HS-5 (cell line): ENCODE data around the gene TIMM10.

Experiments
- DNase-seq: peaks from one replicate; pipeline ENCODE4 v3.0.0-alpha.2; 2012; ENCODE audit warnings: low read depth

TIMM10 gene

DNA sequence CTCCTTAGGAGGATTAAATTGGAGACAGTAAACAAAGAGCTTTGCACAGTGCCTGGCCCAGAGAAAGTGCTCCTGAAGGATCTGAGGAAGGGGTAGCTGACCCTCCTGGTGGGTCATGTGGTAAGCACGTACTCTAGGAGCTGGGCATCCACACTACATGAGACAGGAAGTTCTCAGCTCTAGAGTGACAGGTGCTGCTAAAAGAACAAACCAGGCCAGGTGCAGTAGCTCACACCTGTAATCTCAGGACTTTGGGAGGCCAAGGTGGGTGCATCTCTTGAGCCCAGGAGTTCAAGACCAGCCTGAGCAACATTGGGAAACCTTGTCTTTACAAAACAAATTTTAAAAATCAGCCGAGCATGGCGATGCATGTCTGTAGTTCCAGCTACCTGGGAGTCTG, 28.2 kb downstream of the TIMM10 start:
- DNase-seq = no peak

DNA sequence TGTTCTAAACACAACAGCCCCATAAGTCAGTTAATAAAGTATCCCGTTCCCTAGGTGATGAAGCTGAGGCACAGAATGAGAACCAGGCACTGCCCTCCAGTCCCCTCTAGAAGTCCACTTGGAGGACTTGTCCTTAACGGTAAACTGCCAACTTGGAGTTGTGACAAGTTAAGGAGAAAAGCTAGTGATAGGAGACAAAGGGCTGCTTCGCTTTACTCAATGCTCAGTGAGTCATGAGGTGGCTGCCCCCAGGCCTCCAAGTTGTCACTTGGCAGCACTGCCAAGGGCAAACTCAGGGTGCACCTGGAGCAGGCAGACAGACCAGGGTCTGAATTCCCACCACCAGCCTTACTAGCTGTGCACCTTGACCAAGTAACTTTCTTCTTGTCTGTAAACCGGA, 28.6 kb downstream of the TIMM10 start:
- no peak for DNase-seq

DNA sequence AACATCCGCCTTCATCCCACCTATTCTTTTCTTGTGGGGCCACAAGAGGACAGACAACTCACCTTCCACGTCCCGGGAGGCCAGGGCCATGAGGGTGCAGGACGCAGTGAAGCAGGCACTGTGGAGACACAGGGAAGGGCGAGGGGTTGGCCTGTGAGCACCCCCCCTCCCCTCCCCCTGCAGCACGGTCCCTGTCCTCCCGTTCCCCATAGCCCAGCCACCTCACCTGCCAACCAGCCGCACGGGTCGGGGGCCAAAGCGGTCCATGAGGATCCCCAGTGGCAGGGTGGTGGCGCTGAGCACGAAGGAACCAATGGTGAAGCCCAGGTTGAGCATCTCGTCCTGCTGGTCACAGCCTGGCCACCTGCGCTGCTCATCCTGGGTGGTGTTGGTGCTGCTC, 29.6 kb downstream of the TIMM10 start:
- no peak for DNase-seq

DNA sequence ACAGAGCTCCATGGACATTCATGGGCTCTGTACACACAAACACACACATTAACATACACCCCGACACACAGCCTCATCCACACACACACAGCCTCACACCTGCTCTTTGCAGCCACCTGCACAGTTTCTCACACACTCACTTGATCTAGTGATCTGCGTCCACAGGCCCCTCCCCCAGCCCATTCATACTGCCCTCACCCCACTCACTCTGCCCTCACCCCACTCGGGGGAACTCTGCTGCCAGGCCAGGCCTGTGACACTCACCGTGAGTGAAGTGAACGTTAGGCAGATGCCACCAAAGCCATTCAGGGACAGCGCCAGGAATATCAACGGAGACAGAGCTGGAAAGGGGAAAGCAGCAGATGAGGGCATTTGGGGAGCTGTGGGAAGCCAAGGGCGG, 30.0 kb downstream of the TIMM10 start:
- no peak for DNase-seq

DNA sequence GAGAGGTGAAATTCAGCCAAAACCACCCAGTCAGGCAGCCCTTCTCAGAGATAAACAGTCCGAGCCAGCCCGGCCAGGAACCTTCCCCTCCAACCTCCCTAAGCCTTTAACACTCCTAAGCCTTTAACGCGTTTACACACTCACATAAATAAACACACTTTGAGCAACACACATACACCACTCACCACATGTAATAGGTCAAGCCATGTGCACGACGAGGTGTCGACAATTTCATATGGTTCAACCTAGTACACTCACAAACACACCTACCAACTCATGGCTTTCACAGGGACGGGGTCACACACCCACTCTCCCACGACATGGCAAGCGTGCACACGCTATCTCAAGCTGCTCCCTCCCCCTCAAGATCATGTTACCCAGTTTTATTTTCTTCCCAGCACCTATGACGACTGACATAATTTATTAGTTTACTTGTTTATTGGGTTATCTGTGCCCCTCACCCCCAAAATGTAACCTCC, 30.5 kb downstream of the TIMM10 start:
- DNase-seq = no peak

DNA sequence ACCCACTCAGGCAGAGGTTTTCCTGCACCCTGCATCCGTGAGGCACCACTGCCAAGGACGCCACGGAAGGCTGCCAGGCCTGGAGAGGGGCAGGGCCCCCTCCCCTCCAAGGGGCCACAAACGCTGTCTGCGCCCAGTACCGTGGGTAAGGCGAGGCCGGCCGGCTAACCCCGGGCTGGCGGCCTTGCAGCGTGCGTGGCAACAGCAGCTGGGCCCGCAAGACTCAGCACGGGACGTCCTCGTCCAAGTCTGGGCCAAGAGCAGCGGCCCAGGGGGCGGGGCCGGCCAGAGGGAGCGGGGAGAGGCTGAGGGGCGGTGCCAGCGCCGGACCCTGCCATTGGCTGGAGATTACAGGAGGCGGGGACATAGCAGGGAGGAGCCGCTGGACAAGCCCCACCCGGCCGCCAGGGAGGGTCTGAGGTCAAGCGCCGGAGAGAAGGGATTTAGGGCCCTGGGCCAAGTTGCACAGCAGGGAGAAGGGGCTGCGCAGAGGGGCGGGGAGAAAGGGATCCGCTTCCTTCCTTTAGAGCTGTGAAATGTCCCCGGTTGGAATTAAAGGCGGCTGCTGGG, 31.1 kb downstream of the TIMM10 start:
- no peak for DNase-seq

DNA sequence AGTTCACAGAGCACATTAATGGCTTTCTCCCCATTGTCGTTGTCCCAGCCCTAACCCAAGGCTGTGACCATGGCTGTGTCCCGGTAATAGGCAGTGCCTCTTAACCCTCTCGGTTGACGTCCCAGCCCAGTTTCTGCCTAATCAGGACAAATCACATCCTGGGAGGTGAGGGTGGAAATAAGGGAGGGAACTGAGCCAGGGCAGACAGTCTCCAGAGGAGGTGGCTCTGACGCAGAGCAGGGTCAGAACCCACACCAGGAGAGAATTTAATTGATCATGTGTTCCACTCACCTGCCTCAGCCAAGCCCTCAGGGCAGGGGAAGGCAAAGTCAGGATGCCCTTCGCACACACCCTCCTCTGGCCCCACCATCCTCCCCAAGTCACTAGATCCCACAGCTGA, 32.0 kb downstream of the TIMM10 start:
- no peak for DNase-seq

DNA sequence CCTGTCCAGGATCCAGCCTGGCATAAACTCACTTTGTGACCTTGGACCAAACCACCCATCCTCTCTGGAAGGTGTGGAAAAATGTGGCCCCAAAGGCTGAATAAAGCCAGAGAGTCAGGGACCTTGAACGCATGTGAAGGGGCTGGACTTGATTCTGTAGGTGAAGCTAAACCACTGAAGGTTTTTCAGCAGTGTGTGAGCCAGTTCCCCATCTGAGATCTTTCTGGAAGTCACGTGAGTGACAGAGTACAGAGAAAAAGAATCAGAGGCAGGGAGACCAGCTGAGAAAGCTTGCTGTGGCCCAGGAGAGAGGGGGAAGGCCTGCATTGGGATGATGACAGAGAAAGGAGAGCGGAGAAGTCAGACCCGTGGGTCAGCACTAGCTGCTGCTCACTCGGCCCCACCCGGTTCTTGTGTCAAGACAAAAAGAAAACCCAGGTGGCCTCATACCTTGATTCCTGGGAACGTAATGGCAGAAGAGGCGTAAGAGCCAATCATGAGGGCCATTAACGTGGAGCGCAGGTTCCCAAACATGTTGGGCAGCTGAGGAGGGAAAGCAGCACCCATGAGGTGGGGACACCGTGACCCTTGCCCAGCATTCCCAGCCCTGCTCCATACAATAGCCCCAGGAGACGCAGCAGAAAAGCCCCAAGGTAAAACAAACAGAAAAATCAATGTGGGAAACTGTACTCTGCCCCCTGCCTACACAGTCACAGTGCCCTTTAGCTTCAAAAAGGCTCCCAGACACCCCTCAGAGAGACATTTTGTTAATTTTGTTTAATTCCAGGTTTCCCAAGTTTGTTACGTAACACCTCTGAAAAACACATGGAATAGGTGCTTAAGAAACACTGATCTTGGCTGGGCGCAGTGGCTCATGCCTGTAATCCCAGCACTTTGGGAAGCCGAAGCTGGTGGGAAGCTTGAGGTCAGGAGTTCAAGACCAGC, 33.0 kb downstream of the TIMM10 start:
- no peak for DNase-seq

DNA sequence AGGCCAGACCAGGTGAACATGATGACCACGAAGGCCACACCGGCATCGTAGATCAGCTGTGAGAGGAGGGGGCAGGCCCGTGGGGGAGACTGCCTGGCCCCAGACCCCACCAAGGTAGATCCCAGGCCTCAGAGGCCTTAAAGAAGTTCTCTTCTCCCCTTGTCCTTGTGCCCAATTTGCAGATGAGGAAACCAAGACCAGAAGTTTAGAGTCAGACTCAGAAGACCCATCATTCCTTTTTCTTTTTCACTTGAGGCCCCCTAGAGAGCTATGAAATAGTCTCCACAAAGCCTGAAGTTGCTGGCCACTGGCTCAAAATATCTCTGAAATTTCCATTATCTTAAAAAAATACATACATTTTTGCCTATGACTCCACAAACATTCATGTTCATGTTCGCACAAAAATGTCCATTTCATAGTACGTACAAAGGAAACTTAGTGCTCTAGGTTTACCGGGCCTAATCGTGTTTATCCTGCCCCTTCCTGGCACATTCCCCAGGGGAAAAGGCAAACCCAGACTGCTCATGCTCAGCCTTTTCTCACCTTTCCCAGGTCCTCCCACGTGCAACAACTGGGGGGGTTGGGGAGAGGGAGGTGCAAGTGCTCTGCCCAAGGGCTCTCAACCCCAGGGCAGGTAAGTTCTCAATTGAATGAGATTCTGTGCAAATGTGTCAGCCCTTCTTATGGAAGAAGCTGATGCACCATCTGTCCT, 34.3 kb downstream of the TIMM10 start:
- no peak for DNase-seq

DNA sequence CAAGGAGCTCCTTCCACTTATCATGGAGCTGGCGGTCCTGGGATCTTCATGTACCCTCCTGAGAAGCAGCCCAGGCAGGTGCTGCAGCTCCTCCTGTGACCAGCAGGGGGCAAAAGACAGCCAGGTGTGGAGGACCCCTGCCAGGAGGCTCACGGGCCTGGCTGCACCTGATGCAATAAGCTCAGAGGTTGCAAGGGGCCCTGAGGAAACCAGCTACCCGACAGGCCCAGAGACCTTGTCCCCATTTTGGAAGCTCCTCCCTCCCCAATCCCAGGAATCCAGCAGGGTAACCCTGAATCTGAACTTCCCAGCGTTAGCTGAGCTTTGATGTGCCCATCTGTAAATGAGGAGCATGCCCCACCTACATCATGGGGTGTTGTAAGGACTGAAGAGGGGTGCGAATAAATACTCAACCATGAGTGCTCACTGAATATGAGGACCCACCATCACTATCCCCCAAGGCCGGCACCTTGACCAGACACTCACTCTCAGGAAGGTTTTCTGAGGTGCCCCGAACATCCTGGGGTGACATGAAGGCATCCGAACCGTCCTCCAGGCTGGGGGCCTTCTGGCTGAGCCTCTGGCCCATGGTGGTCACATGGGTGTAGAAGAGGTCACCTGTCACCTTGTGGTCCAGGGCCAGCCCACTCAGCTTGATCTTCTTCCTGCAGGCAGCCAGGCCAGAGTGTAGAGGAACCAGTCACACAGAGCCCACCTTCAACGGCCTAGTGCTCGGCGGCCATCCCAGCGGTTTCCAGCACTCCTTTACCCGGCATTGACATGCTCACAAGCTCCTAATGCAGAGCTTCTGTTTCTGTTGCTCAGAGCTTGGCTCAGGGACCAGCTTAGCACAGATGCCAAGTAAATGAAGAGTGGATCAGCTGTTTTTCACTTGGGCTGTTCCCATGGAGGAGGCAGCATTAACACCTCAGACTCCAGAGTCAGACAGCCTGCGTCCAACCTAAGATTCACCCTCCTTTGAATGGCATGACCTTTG, 36.7 kb downstream of the TIMM10 start:
- no peak for DNase-seq

DNA sequence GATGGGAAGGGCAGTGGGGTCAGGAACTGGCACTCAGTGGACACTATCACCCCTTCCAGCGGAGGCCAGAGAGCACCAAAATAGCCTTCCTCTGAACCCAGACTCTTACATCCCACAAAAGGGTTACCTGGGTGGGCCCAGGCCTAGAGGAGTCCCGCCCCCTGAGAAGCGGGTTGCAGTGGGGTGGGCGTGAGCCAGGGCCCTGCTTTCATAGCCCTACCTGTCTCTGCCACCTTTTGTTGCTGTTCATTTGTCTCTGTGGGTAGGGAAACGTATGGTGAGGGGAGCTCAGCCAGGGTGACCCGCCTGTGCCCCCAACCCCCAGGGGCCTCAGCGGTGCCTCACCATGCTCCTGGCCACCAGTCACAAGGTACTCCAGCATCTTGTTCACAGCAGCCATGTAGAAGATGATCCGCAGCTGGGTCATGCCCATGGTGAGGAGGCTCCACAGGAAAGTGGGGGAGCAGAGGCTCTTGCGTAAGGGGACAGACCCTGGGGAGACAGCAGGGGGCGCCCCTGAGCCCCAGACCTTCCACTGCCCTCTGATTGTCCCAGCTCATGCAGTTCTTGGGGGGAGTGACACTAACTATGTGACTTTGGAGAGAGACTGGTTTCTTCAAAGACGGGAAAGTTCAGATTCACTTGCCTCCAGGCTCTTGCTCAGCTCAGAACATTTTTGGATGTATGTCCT, 39.0 kb downstream of the TIMM10 start:
- no peak for DNase-seq

DNA sequence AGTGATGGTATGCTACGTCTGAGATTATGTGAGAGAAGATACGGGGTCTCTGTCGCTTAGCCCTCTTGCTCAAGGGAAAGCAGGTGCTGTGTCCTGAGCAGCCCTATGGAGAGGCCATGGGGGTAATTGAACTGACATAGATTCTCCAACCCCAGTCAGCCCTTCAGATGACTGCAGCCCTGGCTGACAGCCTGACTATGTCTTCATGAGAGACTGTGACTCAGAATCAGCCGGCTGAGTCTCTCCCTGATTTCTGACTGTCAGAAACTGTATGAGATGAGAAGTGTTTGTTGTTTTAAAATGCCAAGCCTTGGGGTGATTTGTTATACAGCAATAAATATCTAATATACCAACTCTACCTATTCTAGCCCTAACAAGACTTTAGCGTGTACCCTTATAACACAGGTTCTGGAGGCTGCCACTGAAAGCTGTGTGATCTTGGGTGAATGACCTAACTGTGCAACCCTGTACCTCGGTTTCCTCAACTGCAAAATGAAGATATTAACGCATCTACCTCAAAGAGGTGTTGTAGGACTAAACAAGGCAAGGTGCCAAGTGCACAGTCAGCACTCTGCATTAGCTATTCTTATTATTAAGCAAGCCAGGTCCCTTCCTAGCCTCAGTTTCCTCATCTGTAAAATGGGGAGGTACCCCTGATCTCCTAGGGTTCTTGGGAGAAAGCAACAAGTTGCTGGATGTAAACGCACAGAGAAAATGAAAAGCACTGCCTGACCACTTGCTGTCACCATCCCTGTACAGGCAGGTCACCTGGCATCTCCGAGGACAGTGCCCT, 39.9 kb downstream of the TIMM10 start:
- DNase-seq = no peak

DNA sequence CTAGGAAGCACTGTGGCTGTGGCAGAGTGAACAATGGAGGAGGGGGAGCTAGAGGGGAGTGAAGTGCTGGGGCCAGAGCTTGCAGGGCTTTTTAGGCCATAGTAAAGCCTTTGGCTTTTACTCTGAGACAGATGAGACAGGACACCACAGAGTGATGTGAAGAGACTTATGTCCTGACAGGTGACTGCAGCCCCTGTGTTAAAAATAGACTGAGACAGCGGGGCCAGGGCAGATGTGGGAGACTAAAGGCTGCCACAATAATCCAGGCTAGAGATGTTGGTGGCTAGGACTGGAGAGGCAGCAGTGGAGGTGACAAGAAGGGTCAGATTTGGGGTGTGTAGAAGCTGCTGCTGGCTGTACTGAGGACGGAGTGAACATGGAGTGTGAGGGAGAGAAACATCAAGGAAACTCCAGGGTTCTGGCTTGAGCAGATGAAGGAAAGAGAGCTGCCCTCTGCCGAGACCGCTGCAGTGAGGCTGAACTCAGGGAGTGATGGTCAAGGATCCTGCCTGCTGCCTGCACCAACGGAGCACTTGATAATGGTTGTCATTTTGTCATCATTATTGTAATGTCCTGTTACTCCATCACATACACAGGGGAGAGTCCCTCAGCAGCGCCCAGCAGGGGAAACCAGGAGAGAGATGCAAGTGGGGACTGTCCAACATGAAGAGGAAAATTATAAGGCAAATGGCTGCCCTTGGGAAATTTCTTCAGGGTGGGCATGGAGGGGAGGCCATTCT, 42.5 kb downstream of the TIMM10 start:
- DNase-seq = no peak

DNA sequence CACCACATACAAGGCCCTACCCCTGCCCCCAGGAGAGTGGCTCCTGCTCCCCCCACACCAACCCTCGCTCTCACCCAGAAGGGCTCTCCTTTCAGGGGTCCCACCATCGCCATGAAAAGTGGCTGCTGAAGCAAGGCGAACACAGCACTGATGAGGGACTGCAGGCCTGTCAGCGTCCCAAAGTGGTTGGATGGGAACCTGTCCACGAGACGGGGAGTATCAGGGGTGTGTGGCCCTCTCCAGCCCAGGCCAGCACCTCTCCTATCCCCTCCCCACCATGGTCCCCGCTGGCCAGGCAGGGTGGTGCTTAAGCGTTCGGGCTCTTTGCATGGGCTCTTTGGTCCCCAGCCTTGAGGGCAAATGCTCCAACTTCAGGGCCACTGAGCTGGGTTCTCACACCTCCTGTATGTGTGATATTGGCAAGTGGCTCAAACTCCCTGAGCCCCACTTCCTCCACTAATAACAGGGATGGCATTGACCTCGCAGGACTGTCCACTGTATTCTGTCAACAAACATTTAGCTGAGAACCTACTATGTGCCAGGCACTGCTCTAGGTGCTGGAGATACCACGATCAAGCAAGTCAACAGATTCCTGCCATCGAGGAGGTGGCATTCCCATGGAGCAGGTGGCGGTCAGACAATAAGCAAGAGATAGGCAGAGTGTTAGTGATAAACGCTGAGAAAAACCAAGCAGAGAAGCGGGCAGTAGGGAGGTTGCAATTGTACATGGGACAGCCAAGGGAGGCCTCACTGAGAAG, 43.4 kb downstream of the TIMM10 start:
- no peak for DNase-seq

DNA sequence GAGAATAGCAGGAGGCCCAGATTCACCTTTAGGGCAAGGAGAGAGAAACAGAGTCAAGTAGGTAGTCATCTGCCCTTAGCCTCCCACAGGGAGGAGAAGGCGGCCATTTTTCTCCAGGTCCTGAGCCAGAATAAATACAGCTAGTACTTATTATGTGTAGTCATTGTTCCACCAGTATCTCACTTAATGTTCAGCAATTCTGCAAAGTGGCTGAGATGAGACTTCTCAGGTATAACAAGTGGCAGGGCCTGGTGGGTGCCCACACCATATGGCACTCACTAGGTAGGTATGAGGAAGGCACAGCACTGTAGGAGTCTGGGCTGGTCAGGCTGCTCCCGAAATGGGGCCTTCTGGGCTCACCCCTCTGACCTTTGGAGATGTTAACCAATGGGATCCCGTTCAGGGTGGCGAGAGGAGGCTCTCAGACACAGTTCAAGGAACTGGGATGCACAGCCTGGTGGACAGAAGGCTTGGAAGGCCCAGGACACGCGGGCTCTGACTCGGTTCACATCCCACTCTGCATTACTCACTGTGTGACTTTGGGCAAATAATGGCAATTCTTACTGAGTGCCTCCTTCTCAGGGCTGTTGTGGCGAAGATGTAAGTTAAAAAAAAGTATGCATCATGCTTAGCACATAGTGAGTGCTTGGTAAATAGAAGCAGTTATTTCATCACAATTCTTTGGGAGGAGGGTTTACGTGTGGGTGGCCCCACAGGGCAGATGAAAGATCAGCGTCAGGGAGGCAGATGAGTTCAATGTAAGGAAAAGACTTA, 45.1 kb downstream of the TIMM10 start:
- DNase-seq = no peak

DNA sequence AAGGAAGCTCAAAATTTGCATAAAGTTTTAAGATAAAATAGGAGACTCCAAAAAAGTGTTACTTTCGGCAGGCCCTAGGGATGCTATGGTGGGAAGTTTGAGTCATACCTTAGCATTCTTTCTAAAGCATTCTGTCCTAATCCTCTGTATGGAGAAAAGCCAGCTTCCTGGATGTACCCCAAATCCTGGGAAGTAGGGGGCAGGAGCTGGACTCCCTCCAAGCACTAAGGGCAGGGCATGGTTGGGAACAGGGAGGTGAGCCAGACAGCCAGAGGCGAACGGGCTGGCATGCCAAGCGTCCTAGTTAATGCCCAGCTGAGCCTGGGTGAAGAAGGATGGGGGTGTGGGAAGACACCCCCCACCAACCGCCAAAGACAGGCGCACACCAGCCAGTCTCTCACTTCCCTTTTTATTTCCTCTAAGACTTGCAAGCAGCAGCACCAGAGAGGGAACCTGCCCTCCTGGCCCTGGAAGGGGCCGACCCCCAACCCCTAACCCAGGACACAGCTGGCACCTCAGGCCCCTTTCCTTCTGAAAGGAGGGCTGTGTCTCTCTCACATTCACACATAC, 46.3 kb downstream of the TIMM10 start:
- no peak for DNase-seq

DNA sequence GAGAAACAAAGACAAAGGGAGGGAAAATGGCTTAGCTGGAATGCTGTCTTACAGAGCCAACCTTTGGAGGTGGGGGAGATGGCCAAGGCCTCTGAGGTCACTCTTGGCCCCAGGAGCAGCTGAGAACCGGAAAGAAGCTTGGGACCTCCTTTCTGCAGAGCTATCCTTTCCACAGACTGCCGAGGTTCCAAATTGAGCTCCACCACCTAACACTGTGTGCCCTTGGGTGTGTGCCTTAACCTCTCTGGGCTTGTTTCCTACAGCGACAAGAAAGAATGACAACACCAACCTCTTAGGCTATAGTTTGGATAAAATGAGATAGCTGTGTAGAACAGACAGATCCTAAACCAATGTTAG, 47.0 kb downstream of the TIMM10 start:
- DNase-seq = no peak
